Stimulated activated naive CD8-positive, alpha-beta T cell treated with anti-CD3 and anti-CD28 coated beads, Interleukin-15, amount 100 ng/mL, for 72 hours (primary cell): ENCODE results near the gene CD46.

ENCODE experiments used
- ATAC-seq: fragments of 150-1000 bp; cut with Tn5 transposase; 2 replicates; pipeline ENCODE4 v1.10.0; 2021; ENCODE audit warnings: mild to moderate bottlenecking, moderate library complexity
- DNase-seq, 2 donors: peaks; one replicate each; pipeline ENCODE4 v3.0.0; 2021 to 2022
- H3K27ac Mint-ChIP-seq, 2 donors: one replicate each; pipeline ENCODE4 v1.8.0; 2022; ENCODE audit warnings: mild to moderate bottlenecking in 2 of 2, mixed read lengths in 2 of 2, moderate library complexity in 2 of 2
- H3K27me3 Mint-ChIP-seq: one replicate; pipeline ENCODE4 v1.8.0; 2022; ENCODE audit warnings: mixed read lengths
- H3K4me1 Mint-ChIP-seq: one replicate; pipeline ENCODE4 v1.8.0; 2022; ENCODE audit warnings: mild to moderate bottlenecking, mixed read lengths
- H3K4me3 Mint-ChIP-seq, 2 donors: one replicate each; pipeline ENCODE4 v1.8.0; 2022; ENCODE audit warnings: mild to moderate bottlenecking in 2 of 2, mixed read lengths in 2 of 2, moderate library complexity in 1 of 2
- H3K9me3 Mint-ChIP-seq, 2 donors: one replicate each; pipeline ENCODE4 v1.8.0; 2022; ENCODE audit warnings: mixed read lengths in 2 of 2

The CD46 gene

DNA sequence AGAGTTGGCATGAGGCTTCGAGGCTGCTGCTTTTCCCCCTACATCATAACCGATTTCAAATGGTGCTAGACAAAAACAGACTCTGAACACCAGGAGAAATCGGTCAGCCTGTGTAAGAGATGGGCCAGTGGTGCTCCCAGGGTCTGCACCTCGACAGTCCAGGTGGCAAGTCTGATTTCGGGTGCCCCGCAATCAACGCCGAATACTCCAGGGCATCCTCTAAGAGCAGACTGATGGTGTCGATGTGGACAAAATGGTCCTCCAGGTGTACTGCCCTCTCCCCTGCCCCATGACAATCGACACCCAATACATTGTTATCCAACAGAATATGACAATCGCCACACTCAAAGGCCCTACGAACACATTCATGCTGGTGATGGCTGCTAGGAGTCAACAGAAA is 50.0 kb downstream of the CD46 start:
- Mint-ChIP-seq H3K4me3 (no peak overlapping the region), H3K9me3 (no peaks in the 10 kb centered on the region), H3K27me3 (no peaks in the 10 kb centered on the region), H3K4me1 (peaks cover 49% of the 10 kb centered on the region), H3K27ac (peak overlapping the region in 1 of 2 donors; percentile 60)
- ATAC-seq: no peak
- no peak for DNase-seq

- no peak for DNase-seq
- Mint-ChIP-seq H3K4me3 (no peak overlapping the region), H3K4me1 (peaks cover 49% of the 10 kb centered on the region), H3K9me3 (no peaks in the 10 kb centered on the region), H3K27me3 (no peaks in the 10 kb centered on the region), H3K27ac (peak overlapping the region in 1 of 2 donors; percentile 57)
- ATAC-seq: no peak
These were observed 51.8 kb downstream of the CD46 start for GRCh38 chr1:207803678-207804077.

- no peak overlapping the region for H3K4me3 Mint-ChIP-seq
- H3K27me3 Mint-ChIP-seq: no peaks in the 10 kb centered on the region
These were observed 53.0 kb downstream of the CD46 start for GRCh38 chr1:207804721-207805468.

DNA sequence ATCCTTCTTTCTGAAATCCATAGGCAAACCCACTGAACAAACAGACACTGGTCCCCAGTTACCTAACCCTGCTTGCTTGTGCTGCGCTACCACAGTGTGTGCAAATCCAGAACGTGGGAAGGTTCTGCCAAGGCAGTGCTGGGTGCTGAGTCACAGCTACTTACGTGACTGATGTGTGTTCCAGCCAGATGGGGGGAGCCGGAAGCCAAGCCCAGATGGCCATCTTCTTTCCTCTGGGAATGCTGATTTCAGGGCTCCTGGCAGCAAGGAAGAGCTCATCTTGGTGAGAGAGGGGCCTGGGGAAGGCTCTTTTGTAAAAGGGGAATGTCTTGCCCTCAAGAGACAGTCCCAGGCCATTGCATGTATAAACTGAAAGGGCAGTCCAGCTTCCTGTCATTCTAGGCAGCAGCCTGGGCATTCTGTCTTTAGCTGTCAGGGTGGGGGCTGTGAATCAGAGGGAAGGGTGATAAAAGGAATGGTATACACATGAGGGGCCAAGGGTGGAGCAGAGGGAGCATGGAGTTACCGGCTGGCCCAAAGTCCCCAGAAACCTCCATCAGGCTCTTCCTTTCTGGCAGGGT is 54.1 kb downstream of the CD46 start:
- no peaks in the 10 kb centered on the region for H3K9me3 Mint-ChIP-seq
- peaks cover 52% of the 10 kb centered on the region for H3K4me1 Mint-ChIP-seq
- ATAC-seq: no peak
- peak overlapping the region in 1 of 2 donors; percentile 87 for H3K27ac Mint-ChIP-seq
- H3K27me3 Mint-ChIP-seq: no peaks in the 10 kb centered on the region
- no peak for DNase-seq
- H3K4me3 Mint-ChIP-seq: no peak overlapping the region

More at GRCh38 chr1:207804721-207805468, 53.0 kb downstream of the CD46 start:
- DNase-seq (no peak), ATAC-seq (no peak)
- Mint-ChIP-seq H3K4me1 (peaks cover 49% of the 10 kb centered on the region), H3K27ac (no peak overlapping the region), H3K9me3 (no peaks in the 10 kb centered on the region)

GRCh38 chr1:207806531-207807325 is 54.9 kb downstream of the CD46 start:
- ATAC-seq (peak; percentile 44), DNase-seq (no peak)
- H3K4me3 Mint-ChIP-seq: peak overlapping the region in 1 of 2 donors; percentile 55
- H3K4me1 Mint-ChIP-seq: peaks cover 55% of the 10 kb centered on the region
- peak overlapping the region; percentile 73 to 94 for H3K27ac Mint-ChIP-seq
- H3K27me3 Mint-ChIP-seq: no peaks in the 10 kb centered on the region
- H3K9me3 Mint-ChIP-seq: no peaks in the 10 kb centered on the region

GRCh38 chr1:207807326-207807689 is 55.5 kb downstream of the CD46 start:
- peaks cover 56% of the 10 kb centered on the region for H3K4me1 Mint-ChIP-seq
- no peaks in the 10 kb centered on the region for H3K9me3 Mint-ChIP-seq
- H3K27me3 Mint-ChIP-seq: no peaks in the 10 kb centered on the region
- DNase-seq (no peak), ATAC-seq (peak; percentile 35)
- peak overlapping the region in 1 of 2 donors; percentile 55 for H3K4me3 Mint-ChIP-seq
- H3K27ac Mint-ChIP-seq: peak overlapping the region; percentile 73 to 94

DNA sequence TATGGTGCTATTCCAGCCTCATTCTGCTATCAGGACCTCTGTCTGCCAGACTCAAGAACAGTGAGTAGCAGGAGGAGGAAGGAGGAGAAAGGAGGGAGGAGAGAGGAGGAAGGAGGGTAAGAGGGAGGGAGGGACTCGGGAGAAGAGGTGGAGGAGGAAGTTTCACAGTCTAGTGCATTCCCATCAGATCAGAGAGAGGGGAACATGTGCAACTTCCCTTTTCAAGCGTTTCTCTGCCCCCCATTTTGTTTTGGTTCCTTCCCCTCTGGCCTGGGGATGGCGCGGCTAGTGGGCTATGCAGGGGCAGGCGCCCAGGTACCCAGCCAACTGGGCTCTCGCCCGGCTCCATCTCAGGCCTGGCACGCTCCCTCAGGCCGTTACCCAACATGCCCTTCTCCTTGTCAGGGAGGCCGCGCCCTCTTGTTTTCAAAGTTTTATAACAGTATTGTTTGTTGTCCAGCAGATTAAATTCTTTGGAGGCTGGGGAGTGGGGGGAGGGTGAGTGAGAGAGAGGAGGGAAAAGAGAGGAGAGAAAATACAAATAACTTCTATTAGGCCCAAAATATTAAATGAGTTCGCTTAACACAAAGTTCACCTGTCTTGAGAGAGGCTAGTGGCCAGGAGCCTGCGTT is 56.0 kb downstream of the CD46 start:
- H3K9me3 Mint-ChIP-seq: no peaks in the 10 kb centered on the region
- H3K4me3 Mint-ChIP-seq: peak overlapping the region in 1 of 2 donors; percentile 55
- no peak for DNase-seq
- peak overlapping the region; percentile 73 to 94 for H3K27ac Mint-ChIP-seq
- no peak for ATAC-seq
- H3K4me1 Mint-ChIP-seq: peaks cover 58% of the 10 kb centered on the region
- H3K27me3 Mint-ChIP-seq: no peaks in the 10 kb centered on the region

DNA sequence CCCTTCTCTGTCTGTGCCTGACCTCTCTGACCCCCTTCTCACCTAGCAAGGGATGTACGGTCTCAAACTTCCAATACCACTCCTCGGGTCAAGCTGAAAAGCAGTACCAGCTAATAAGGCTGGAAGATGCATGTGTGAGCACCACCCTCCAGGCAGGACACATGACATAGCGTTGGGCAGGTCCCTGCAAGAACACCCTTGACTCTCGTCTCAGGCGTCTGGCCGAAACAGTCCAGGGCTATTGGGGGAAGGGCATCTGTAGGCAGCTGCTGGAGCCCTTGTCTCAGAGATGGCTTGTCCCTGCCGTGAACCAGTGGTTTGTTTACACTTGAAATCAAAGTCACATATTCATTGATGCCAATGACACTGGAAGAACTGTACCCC is 56.5 kb downstream of the CD46 start:
- H3K27ac Mint-ChIP-seq: no peak overlapping the region
- peaks cover 58% of the 10 kb centered on the region for H3K4me1 Mint-ChIP-seq

DNA sequence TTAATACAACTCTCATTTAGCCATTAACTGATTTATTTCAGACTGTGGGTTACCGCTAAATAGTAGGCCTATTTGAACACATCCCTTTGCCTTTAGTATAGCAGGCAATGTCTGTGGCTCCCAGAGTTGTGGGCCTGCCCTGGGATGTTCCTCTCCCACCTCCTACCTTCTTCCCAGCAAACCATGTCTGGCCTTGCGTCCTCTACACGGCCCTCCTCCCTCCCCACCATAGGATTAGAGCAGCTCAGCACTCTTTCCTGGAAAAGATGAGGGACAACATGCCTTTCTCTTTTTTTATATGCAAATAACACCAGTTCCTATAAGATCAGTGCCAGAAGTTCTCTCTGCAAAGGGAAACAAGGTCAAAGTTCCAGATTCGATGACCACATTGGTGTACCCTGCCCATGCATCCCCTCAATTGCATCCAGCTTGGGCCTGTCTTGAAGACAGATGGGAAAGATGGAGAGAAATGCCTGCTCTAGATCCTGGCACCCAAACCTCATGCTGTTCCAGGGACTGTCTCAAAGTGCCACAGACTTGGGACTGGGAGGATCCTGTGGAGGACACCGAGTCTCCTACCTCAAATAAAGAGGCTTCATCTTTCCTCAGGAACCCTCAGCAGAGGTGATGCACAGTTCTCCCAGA is 57.2 kb downstream of the CD46 start:
- peaks cover 66% of the 10 kb centered on the region for H3K4me1 Mint-ChIP-seq
- H3K4me3 Mint-ChIP-seq: no peak overlapping the region
- peak overlapping the region; percentile 92 to 93 for H3K27ac Mint-ChIP-seq
- H3K9me3 Mint-ChIP-seq: no peaks in the 10 kb centered on the region
- no peak for ATAC-seq
- no peaks in the 10 kb centered on the region for H3K27me3 Mint-ChIP-seq
- no peak for DNase-seq

More for the DNA sequence above, 56.5 kb downstream of the CD46 start:
- H3K9me3 Mint-ChIP-seq: no peaks in the 10 kb centered on the region
- no peak for DNase-seq
- ATAC-seq: no peak
- H3K27me3 Mint-ChIP-seq: no peaks in the 10 kb centered on the region
- H3K4me3 Mint-ChIP-seq: peak overlapping the region in 1 of 2 donors; percentile 31

DNA sequence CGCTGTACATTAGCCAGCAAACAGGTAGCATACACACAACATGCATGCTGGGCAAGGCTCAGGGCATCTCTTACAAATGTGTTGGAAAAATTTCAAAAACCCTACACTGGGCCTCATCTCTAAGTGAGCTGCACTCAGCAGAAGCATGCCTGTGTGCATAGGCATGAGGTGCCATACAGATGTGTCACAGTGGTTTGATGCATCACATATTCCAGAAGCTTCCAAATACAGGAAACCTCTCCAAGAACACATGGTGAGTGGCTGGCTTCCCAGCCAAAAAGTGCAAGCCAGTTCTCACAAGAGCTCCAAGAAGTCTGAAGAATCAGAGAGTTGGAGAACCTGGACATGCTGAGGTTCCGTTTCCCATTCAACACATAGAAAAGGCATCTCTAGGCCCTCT is 58.3 kb downstream of the CD46 start:
- Mint-ChIP-seq H3K4me3 (no peak overlapping the region), H3K27me3 (no peaks in the 10 kb centered on the region), H3K4me1 (peaks cover 77% of the 10 kb centered on the region), H3K27ac (peak overlapping the region; percentile 79 to 89), H3K9me3 (no peaks in the 10 kb centered on the region)
- no peak for ATAC-seq
- DNase-seq: no peak

DNA sequence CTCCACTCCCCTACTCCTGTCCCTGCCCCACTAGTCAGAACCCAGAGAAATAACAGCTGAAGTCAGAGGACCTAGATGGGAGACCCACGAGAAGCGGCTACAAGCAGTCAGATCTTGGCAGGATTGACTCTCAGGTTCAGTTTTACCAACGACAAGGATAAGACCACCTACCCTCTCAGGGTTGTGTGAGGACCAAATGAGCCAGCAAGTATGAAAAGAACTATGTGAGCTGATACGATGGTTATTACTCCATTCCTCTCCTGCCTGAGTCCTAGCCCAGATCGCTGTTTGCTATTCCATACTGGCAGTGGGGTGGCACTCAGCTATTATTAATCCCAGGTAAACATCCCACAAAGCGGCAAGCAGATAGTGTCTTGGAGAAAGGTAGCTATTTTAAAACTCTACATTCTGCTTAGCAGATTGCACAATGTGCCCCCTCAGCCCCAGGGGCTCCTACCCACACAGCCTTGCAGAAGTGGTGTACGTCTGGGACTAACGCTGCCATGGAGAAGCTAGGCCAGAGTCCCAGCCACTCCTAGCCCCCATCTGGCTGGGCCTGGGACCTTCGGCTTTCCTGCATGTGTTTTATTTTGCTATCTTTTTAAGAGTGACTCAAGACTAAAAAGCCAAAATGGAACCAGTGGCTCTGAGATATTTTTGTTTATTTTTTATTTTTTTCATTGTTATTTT is 58.9 kb downstream of the CD46 start:
- H3K4me3 Mint-ChIP-seq: no peak overlapping the region
- no peaks in the 10 kb centered on the region for H3K27me3 Mint-ChIP-seq
- ATAC-seq (no peak), DNase-seq (no peak)
- H3K4me1 Mint-ChIP-seq: peaks cover 83% of the 10 kb centered on the region
- peak overlapping the region; percentile 79 to 89 for H3K27ac Mint-ChIP-seq
- H3K9me3 Mint-ChIP-seq: no peaks in the 10 kb centered on the region

DNA sequence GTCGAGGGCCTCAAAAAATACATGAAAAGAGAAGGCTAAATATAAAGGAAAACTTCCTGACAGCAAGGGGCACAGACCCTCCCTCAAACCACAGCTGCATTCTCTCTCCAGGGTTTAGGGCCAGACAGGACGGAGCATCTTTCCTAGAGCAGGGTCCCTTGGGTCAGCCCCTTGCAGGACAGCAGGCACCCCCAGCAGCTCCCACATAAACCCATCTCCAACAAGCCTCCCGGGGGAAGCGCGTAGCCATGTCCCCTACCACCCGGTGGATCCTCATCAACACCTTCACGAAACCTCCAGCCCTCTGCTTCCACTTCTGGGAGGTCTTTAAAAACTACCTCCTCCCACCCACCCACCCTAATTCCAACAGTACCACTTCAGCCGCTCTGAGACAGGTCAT is 59.5 kb downstream of the CD46 start:
- Mint-ChIP-seq H3K9me3 (no peaks in the 10 kb centered on the region), H3K4me3 (no peak overlapping the region), H3K27me3 (no peaks in the 10 kb centered on the region), H3K27ac (peak overlapping the region; percentile 88), H3K4me1 (peaks cover 88% of the 10 kb centered on the region)
- DNase-seq (no peak), ATAC-seq (no peak)

- Mint-ChIP-seq H3K27me3 (no peaks in the 10 kb centered on the region), H3K9me3 (no peaks in the 10 kb centered on the region), H3K27ac (peak overlapping the region; percentile 88), H3K4me3 (no peak overlapping the region), H3K4me1 (peaks cover 88% of the 10 kb centered on the region)
- peak; percentile 49 for ATAC-seq
- DNase-seq: no peak
These were observed 60.3 kb downstream of the CD46 start for GRCh38 chr1:207811920-207812720.
